ENCODE data around the gene SDF2L1. TPM values are rescaled to one million over a fixed set of nuclear protein-coding genes. Genes with fewer than 3 reads are reported as not detected.

Gene SDF2L1
- total and polyA plus RNA-seq, 2 of the 13 experiments (the other 11 are each of a cell fraction or from before 2014, with no cell fraction given) = 18.0 to 57.4 TPM

DNA sequence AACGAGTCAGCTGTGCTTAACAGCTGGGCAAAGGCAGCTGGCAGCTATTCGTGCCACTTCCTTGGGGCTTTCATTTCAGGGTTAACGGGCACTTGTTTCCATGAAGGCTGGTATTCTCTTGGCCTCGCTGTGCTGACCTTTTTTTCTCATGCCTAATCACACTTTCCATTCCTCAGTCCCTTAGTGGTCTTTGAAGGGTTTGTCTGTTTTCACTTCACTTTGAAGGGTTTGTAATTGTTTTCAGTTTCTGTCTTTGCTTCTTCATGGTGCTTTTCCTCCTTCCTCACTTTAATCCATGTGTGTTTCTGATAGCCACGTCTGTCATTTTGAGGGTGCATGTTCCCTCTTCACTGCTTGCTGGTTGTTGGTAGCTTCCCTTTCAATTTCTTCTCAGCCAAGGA lies 48.3 kb downstream of the SDF2L1 start (continued):
- TF ChIP-seq, protein P1, sequence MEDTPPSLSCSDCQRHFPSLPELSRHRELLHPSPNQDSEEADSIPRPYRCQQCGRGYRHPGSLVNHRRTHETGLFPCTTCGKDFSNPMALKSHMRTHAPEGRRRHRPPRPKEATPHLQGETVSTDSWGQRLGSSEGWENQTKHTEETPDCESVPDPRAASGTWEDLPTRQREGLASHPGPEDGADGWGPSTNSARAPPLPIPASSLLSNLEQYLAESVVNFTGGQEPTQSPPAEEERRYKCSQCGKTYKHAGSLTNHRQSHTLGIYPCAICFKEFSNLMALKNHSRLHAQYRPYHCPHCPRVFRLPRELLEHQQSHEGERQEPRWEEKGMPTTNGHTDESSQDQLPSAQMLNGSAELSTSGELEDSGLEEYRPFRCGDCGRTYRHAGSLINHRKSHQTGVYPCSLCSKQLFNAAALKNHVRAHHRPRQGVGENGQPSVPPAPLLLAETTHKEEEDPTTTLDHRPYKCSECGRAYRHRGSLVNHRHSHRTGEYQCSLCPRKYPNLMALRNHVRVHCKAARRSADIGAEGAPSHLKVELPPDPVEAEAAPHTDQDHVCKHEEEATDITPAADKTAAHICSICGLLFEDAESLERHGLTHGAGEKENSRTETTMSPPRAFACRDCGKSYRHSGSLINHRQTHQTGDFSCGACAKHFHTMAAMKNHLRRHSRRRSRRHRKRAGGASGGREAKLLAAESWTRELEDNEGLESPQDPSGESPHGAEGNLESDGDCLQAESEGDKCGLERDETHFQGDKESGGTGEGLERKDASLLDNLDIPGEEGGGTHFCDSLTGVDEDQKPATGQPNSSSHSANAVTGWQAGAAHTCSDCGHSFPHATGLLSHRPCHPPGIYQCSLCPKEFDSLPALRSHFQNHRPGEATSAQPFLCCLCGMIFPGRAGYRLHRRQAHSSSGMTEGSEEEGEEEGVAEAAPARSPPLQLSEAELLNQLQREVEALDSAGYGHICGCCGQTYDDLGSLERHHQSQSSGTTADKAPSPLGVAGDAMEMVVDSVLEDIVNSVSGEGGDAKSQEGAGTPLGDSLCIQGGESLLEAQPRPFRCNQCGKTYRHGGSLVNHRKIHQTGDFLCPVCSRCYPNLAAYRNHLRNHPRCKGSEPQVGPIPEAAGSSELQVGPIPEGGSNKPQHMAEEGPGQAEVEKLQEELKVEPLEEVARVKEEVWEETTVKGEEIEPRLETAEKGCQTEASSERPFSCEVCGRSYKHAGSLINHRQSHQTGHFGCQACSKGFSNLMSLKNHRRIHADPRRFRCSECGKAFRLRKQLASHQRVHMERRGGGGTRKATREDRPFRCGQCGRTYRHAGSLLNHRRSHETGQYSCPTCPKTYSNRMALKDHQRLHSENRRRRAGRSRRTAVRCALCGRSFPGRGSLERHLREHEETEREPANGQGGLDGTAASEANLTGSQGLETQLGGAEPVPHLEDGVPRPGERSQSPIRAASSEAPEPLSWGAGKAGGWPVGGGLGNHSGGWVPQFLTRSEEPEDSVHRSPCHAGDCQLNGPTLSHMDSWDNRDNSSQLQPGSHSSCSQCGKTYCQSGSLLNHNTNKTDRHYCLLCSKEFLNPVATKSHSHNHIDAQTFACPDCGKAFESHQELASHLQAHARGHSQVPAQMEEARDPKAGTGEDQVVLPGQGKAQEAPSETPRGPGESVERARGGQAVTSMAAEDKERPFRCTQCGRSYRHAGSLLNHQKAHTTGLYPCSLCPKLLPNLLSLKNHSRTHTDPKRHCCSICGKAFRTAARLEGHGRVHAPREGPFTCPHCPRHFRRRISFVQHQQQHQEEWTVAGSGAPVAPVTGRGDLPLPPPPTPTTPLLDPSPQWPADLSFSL (CRISPR knock-in tag; IDR thresholded peaks at IDR 0.05) = no peak
- TF ChIP-seq, protein P2, sequence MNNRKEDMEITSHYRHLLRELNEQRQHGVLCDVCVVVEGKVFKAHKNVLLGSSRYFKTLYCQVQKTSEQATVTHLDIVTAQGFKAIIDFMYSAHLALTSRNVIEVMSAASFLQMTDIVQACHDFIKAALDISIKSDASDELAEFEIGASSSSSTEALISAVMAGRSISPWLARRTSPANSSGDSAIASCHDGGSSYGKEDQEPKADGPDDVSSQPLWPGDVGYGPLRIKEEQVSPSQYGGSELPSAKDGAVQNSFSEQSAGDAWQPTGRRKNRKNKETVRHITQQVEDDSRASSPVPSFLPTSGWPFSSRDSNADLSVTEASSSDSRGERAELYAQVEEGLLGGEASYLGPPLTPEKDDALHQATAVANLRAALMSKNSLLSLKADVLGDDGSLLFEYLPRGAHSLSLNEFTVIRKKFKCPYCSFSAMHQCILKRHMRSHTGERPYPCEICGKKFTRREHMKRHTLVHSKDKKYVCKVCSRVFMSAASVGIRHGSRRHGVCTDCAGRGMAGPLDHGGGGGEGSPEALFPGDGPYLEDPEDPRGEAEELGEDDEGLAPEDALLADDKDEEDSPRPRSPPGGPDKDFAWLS (CRISPR knock-in tag; IDR thresholded peaks at IDR 0.05; ENCODE audit: borderline replicate concordance) = no peak
- TF ChIP-seq, protein P3, sequence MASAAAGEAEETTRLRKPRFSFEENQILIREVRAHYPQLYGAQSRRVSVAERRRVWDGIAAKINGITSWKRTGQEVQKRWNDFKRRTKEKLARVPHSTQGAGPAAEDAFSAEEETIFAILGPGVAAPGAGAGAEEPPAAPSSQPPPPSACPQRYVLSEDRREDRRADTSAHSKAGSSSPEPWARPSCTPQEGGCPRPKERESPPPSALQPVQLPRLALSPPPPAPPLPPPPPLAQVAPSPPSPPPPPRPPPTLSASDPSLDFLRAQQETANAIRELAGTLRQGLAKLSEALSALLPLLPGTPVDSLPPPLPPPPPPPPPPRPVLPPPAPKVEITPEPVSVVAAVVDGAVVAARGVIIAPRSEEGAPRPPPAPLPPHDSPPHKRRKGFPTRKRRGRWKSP (CRISPR knock-in tag; IDR thresholded peaks at IDR 0.05) = no peak
- TF ChIP-seq FOXK2 (IDR thresholded peaks at IDR 0.05) (no peak), RCOR2 (CRISPR knock-in tag; IDR thresholded peaks at IDR 0.05) (no peak), GFI1 (CRISPR knock-in tag; IDR thresholded peaks at IDR 0.05; ENCODE audit: borderline replicate concordance) (no peak), KLF13 (CRISPR knock-in tag; IDR thresholded peaks at IDR 0.05) (no peak)
